GM18867 (cell line): Measurements from ENCODE around the gene E2F2.

Source experiments
- ATAC-seq: cut with Tn5 transposase; IDR thresholded peaks from one replicate; pipeline ENCODE4 v1.9.1; 2021; ENCODE audit warnings: mild to moderate bottlenecking, moderate library complexity; ENCODE audit not compliant: unreplicated experiment

E2F2 gene, protein sequence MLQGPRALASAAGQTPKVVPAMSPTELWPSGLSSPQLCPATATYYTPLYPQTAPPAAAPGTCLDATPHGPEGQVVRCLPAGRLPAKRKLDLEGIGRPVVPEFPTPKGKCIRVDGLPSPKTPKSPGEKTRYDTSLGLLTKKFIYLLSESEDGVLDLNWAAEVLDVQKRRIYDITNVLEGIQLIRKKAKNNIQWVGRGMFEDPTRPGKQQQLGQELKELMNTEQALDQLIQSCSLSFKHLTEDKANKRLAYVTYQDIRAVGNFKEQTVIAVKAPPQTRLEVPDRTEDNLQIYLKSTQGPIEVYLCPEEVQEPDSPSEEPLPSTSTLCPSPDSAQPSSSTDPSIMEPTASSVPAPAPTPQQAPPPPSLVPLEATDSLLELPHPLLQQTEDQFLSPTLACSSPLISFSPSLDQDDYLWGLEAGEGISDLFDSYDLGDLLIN

GRCh38 chr1:23530747-23531561 lies at the start of gene E2F2:
Gene E2F2, minus strand, starts transcription at chr1:23531233. Its CDS starts 440 bp downstream, at chr1:23530793.
- peak; percentile 58 for ATAC-seq

DNA sequence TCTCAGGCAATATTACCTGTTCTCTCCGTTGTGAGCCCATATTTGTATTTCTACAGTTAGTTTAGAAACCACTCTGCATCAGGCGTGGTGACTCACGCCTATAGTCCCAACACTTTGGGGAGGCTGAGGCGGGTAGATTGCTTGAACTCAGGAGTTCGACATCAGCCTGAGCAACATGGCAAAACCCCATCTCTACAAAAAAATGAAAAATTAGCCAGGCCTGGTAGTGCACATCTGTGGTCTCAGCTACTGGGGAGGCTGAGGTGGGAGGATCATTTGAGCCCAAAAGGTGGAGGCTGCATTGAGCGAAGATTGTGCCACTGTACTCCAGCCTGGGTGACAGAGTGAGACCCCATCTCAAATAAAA lies 47.9 kb upstream of the E2F2 start:
- no peak for ATAC-seq

DNA sequence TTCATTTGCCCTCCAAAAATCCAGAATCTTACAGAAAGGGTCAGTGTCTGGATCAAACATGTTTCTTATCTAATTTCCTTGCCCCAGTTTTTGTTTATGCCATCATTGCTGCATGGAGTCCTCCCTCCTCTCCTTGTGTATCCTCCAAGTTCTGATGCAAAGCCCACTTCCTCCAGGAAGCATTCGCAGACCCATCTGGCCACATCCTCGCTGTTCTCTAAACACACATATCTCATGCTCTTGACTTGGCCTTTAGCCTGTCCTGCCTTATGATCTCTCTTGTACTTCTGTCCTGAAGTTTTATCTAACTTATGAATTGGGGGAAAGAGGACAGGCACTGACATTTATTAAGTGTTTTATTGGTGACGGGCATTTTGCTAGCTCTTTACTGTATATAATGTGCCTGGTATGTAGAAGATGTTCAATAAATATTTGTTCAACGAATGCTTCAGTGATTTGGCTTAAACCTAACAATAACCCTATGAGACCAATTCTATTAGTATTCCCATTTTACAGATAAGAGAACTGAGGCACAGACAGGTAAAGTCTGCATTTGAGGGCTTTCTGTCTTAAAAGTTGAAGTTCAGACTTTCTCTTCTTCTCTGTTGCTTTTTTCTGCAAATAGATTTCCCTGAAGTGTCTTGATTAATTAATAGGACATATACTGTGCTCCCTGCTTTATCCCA lies 47.4 kb upstream of the E2F2 start:
- ATAC-seq = no peak

- peak; percentile 85 for ATAC-seq
These were observed 46.3 kb upstream of the E2F2 start for GRCh38 chr1:23577056-23578004.

- ATAC-seq = no peak
These were observed 45.5 kb upstream of the E2F2 start for GRCh38 chr1:23576338-23577055.

- ATAC-seq = no peak
These were observed 44.3 kb upstream of the E2F2 start for GRCh38 chr1:23575226-23575810.

DNA sequence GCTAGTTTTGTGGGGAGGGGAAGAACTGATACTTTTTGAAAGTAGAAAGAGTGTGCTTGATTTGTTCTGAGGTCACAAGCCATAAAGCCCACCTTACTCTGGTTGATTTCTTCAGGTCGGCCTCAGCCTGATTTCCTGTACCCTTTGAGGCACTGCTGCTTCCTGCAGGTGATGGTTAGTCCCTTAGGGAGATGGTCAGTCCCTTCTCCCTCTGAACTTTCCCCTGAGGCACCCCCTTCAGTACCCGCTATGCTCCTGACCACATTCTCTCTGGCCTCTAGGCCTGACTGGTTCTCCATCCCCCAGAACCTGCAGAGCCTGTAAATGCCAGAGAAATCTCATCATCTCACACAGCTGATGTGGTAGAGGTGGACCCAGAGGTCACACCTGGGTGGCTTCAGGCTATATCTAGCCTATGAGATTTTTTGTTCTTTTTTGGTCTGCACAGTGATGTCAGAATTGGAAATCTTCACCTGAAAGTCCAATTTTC lies 43.3 kb upstream of the E2F2 start:
- ATAC-seq = no peak

DNA sequence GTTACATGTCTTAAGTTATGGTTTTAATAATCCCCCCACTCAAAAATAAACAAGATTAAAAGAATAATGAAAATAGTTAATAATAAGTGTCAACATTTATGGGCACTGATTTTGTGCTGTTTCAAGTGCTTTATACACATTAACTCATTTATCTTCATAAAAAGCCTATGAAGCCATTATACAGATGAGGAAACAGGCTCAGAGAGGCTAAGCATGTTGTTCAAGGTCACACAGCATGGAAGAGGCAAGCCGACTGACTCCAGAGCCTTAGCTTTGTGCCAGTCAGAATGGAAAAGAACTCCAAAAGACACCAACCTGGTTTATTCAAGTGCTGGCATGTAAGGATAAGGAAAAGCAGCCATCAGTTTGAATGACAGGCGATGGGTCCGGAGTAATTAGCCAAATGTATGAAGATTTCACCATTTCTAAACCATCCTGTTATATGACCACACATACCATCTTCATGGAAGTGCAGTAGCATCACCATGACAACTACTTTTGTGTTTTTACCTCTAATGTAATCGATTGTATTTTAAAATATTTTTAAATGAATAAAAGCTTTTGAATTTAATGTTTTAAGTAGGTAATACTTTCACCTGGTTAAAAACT lies 42.6 kb upstream of the E2F2 start:
- no peak for ATAC-seq

- no peak for ATAC-seq
These were observed 40.4 kb upstream of the E2F2 start for GRCh38 chr1:23571465-23571864.

- no peak for ATAC-seq
These were observed 39.1 kb upstream of the E2F2 start for GRCh38 chr1:23570001-23570691.

GRCh38 chr1:23568608-23569383 lies 37.8 kb upstream of the E2F2 start:
- ATAC-seq = no peak

DNA sequence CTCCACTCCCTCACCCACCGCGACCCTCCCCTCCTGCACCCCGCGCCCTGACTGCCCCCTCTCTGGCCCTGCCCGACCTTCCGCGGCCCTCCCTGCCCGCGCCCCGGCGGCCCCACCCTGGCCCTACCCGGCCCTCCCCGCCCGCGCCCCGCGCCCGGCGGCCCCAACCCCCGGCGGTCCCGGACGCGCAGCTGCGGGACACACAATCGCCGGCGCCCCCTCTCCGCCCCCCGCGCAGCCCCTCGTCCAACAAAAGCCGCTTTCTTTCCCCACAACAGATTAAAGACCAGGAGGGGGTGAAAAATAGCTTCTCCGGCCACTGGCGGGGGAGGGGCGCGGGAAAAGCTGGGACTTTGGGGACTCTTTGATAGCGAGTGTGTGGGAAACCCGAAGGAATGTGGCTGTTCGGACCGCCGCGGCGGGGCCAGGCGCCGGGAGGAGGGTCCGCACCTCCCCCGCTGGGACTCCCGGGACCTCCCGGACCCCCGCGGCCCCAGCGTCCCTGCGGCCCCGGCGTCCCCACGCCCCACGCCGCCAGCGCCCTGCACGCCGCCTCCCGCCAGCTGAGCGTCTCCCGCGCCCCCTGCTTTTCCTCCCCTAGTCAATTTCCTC lies 37.1 kb upstream of the E2F2 start:
- ATAC-seq = no peak

GRCh38 chr1:23567629-23567995 lies 36.6 kb upstream of the E2F2 start:
- no peak for ATAC-seq

- ATAC-seq = no peak
These were observed 35.3 kb upstream of the E2F2 start for GRCh38 chr1:23566304-23566703.

GRCh38 chr1:23565776-23566175 lies 34.7 kb upstream of the E2F2 start:
- no peak for ATAC-seq

- no peak for ATAC-seq
These were observed 33.6 kb upstream of the E2F2 start for GRCh38 chr1:23564529-23565122.
